Measurements from ENCODE around the gene OMP.

DNA sequence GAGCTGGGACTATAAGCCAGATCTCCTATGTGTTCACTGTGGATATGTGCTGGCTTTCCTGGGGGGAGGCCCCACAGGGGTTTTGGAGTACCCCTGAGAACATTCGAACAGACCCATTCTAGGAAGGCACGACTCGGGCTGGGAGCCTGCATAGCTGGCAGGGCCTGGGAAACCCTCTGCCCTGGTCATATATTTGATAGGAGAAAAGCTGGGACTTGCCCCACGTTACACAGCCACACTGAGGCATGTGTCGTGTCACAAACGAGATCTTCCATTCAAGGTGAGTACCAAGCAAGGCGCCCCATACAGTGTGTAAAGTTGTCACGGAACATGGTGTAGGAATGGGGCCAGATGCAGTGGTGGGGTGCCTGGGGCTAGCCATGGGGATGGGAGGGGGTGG, 36.6 kb downstream of the OMP start:
- TF ChIP-seq, protein P1, sequence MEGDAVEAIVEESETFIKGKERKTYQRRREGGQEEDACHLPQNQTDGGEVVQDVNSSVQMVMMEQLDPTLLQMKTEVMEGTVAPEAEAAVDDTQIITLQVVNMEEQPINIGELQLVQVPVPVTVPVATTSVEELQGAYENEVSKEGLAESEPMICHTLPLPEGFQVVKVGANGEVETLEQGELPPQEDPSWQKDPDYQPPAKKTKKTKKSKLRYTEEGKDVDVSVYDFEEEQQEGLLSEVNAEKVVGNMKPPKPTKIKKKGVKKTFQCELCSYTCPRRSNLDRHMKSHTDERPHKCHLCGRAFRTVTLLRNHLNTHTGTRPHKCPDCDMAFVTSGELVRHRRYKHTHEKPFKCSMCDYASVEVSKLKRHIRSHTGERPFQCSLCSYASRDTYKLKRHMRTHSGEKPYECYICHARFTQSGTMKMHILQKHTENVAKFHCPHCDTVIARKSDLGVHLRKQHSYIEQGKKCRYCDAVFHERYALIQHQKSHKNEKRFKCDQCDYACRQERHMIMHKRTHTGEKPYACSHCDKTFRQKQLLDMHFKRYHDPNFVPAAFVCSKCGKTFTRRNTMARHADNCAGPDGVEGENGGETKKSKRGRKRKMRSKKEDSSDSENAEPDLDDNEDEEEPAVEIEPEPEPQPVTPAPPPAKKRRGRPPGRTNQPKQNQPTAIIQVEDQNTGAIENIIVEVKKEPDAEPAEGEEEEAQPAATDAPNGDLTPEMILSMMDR (IDR thresholded peaks at IDR 0.05): no peak
- no peak for TF ChIP-seq POLR2A (IDR thresholded peaks at IDR 0.05)

Measured in esophagus squamous epithelium (tissue), 4 donors.